ENCODE data around the gene LNX1.

LNX1 gene

GRCh38 chr4:53598901-53599300, 7.6 kb upstream of the LNX1 start:
- DNase-seq (ENCODE audit: low read depth): no peak

- no peak for DNase-seq (ENCODE audit: low read depth)
Observed at GRCh38 chr4:53598483-53598882, 7.2 kb upstream of the LNX1 start.

- no peak for DNase-seq (ENCODE audit: low read depth)
Observed at GRCh38 chr4:53596901-53597300, 5.6 kb upstream of the LNX1 start.

GRCh38 chr4:53595834-53596233, 4.5 kb upstream of the LNX1 start:
- DNase-seq (ENCODE audit: low read depth): no peak

- DNase-seq (ENCODE audit: low read depth): no peak
Observed at GRCh38 chr4:53595204-53595603, 3.9 kb upstream of the LNX1 start.

DNA sequence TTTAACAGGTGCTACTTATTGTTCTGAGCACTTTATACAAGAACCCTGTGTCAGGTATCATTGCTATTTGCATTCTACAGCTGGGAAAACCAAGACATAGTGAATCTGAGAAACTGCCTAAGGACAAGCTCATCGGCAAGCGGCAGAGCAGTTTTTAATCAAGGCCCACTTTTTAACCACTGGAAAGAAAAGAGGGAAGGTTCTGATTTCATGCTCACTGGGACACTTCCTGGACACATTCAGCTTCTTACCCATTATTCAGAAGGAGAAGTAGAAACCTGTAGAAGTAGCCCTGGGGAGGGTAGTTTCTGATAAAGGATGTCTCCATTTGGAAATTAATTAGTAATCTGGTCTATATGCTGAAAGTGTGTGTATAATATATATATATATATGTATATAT, 2.5 kb upstream of the LNX1 start:
- no peak for DNase-seq (ENCODE audit: low read depth)

- no peak for DNase-seq (ENCODE audit: low read depth)
Observed at GRCh38 chr4:53592686-53593501, 1.6 kb upstream of the LNX1 start.

- DNase-seq (ENCODE audit: low read depth): no peak
Observed at GRCh38 chr4:53592122-53592521, 836 bp upstream of the LNX1 start.

DNA sequence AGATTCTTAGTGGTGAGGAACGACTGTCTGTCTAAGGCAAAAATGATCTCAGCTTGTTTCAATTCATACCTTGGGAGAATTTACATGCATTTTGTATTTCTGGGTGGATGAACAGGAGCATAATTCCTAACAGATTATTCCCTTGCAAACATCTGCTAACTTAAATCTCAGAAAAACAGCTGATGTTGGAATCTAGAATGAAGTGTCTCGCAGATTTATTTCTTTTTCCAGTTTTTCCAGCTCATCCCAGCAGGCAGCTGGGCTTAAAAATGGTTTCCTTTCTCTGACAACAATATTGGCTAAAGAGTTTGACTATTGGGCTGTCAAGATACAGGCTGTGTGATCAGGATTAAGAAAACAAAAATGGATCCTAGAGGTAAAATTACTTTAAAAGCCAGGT, 1.1 kb downstream of the LNX1 start:
- no peak for DNase-seq (ENCODE audit: low read depth)

DNA sequence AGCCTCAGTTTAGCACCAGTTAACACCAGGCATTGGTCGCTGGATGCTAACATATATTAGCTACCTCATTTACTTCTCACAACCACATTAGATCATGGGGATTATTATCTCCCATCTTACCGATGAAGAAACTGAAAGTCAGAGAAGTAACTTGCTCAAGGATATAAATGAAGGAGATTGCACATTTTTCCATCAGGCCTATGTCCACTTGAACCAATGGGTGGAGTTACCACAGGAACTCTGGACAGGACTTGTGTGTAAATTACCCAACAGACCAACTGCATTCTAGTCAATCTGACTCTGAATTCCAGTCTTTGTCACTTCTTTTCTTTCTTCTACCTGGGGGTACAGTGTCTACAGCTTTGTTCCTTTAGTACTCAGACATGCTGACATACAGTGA, 1.8 kb downstream of the LNX1 start:
- DNase-seq (ENCODE audit: low read depth): no peak

DNA sequence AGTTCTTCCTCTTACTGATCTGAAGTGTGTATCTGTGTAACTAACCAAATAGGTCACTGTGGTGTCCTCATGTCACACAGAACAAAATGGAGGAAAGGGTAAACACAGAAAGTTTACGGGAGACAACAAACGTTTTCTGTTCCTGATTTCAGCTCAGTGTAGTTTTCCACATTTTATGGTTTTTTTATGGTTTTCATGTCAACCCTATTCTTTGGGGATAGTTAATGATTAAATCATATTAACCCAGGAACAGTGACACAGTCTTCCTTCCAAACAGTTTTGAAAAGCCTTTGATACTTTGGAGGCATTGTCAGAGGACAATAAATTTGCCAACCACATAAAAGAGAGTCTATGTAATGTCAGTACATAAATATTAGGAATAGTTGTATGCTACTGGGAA, 4.2 kb downstream of the LNX1 start:
- no peak for DNase-seq (ENCODE audit: low read depth)

GRCh38 chr4:53586121-53586816, 5.0 kb downstream of the LNX1 start:
- peak; percentile 82 for DNase-seq (ENCODE audit: low read depth)

- no peak for DNase-seq (ENCODE audit: low read depth)
Observed at GRCh38 chr4:53584658-53585057, 6.6 kb downstream of the LNX1 start.

GRCh38 chr4:53583513-53583912, 7.8 kb downstream of the LNX1 start:
- DNase-seq (ENCODE audit: low read depth): no peak

DNA sequence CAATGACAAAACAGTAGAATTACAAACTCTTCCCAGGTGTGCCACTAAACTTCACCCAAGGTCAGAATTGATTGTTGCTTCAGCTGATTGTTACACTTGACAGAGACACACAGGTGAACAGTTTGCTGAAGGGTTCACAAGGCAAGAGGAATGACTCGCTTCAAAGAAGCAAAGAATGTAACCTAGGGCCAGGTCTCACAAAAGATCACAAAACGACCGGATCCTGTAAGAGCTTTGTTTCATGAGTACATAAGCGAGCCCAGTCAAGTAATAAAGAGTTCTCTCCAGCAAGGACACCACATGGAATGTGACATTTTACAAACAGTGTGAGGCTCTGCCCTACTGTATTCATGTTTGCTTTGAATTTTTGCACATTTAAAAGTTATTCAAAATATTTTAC, 9.1 kb downstream of the LNX1 start:
- DNase-seq (ENCODE audit: low read depth): no peak

GRCh38 chr4:53580274-53580673, 11.0 kb downstream of the LNX1 start:
- no peak for DNase-seq (ENCODE audit: low read depth)

GRCh38 chr4:53579826-53580225, 11.5 kb downstream of the LNX1 start:
- DNase-seq (ENCODE audit: low read depth): no peak

- no peak for DNase-seq (ENCODE audit: low read depth)
Observed at GRCh38 chr4:53576676-53577372, 14.5 kb downstream of the LNX1 start.

DNA sequence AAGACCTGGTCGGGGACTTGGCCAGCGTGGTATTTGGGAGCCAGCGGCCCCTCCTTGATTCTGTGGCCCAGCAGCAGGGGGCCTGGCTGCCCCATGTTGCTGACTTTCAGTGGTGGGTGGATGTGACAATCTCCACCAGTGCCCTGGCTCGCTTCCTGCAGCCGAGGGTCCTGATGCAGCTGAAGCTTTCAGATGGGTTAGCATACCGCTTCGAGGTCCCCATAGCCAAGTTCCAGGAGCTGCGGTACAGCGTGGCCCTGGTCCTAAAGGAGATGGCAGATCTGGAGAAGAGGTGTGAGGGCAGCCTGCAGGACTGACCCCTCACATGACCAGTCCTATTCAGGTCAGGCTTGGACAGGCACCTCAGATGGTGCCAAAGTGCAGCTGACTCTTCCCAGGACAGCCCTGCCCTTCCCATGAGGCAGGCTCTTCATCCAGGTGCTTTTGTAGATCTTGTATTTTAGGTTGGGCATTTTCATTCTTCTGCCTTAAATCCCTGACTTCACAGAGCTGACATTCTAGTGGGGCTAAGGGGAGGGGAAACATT, 15.1 kb downstream of the LNX1 start:
- no peak for DNase-seq (ENCODE audit: low read depth)

- DNase-seq (ENCODE audit: low read depth): no peak
Observed at GRCh38 chr4:53575552-53575951, 15.7 kb downstream of the LNX1 start.

DNA sequence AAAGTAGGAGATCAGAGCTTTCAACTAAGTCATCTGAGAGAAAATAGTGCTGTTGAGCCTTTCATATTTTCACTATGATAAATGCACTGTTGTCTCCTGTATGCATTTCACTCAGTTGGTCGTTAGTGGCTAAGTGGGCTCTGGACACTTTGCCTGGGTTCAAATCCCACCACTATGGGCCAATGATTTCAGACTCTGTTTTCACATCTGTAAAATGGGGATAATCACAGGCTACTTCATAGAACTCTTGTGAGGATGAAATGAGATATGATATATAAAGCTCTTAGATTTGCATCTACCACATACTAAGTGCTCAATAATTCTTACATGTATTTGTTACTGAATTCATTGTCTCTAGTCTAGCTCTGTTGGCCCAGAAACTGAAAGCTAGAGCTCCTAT, 16.8 kb downstream of the LNX1 start:
- DNase-seq (ENCODE audit: low read depth): no peak

GRCh38 chr4:53573696-53574095, 17.6 kb downstream of the LNX1 start:
- no peak for DNase-seq (ENCODE audit: low read depth)

- DNase-seq (ENCODE audit: low read depth): no peak
Observed at GRCh38 chr4:53572600-53572994, 18.7 kb downstream of the LNX1 start.

Data from HS-5 (cell line).